ENCODE results near the gene MRPL51. TPM values are rescaled to one million over a fixed set of nuclear protein-coding genes. Genes with fewer than 3 reads are reported as not detected.

Gene MRPL51
- total and polyA plus RNA-seq, 9 of the 15 experiments (the other 6 are each of a cell fraction or from before 2014, with no cell fraction given) = 127 to 727 (median 208) TPM

DNA sequence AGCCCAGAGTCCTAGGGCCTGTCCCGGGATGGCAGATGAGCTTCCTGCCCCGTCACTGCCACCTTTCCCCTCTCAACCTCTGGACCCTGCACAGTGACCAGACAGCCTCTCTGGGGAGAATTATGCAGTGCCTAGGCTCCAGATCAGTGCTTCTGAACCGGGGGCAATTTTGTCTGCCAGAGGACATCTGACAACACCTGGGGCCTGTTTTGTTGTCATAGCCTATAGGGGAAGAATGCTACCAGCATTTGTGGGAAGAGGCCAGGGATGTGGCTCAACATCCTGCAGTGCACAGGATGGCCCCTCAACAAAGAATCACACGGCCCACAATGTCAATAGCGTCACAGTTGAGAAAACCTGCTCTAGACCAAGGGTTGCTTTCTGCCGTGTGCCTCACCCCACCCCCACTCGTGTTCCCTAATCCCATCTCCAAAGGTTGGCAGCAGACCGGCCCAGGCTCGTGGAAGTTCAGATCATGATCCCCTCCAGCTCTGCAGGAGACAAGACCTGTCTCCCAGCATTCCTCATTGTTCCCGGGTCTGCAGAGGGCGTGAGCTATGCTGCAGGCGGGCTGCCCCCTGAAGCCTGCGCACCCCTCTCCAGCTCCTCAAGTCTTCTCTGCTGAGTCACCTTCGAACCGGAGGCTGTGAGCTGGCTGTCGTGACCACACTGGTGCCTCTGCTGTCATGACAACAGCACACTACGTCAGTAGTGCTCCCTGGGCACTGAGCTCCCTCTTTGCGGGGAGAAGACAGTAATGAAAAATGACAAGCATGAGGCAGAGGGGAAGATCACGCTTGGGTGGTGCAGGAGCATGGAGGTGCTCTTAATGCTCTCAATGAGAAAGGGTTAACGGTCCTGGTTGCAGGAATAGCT lies 39.2 kb upstream of the MRPL51 start (continued):
- TF ChIP-seq, protein P1, sequence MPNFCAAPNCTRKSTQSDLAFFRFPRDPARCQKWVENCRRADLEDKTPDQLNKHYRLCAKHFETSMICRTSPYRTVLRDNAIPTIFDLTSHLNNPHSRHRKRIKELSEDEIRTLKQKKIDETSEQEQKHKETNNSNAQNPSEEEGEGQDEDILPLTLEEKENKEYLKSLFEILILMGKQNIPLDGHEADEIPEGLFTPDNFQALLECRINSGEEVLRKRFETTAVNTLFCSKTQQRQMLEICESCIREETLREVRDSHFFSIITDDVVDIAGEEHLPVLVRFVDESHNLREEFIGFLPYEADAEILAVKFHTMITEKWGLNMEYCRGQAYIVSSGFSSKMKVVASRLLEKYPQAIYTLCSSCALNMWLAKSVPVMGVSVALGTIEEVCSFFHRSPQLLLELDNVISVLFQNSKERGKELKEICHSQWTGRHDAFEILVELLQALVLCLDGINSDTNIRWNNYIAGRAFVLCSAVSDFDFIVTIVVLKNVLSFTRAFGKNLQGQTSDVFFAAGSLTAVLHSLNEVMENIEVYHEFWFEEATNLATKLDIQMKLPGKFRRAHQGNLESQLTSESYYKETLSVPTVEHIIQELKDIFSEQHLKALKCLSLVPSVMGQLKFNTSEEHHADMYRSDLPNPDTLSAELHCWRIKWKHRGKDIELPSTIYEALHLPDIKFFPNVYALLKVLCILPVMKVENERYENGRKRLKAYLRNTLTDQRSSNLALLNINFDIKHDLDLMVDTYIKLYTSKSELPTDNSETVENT (CRISPR knock-in tag; IDR thresholded peaks at IDR 0.05) = no peak
- TF ChIP-seq ZNF311 (CRISPR knock-in tag; IDR thresholded peaks at IDR 0.05) (no peak), ZNF79 (CRISPR knock-in tag; IDR thresholded peaks at IDR 0.05; ENCODE audit: low read depth) (no peak), ARID2 (IDR thresholded peaks at IDR 0.05) (no peak), FOXK1 (CRISPR knock-in tag; IDR thresholded peaks at IDR 0.05; ENCODE audit: borderline replicate concordance) (0 out of 2 replicates have a peak, but pooled peaks have one; percentile 24), NR2C2 (CRISPR knock-in tag; IDR thresholded peaks at IDR 0.05) (no peak), NR2C2 (tag; IDR thresholded peaks at IDR 0.05) (peak; percentile 77), ZBED1 (IDR thresholded peaks at IDR 0.05) (peak; percentile 96; the same call in 1 of the 2 replicates), ZC3H8 (IDR thresholded peaks at IDR 0.05) (no peak), ZKSCAN3 (CRISPR knock-in tag; IDR thresholded peaks at IDR 0.05) (no peak), BCOR (IDR thresholded peaks at IDR 0.05) (no peak), CREBBP (IDR thresholded peaks at IDR 0.05; ENCODE audit: low read depth, low read length) (no peak), HIVEP1 (CRISPR knock-in tag; IDR thresholded peaks at IDR 0.05) (no peak)
- TF ChIP-seq, protein P2, sequence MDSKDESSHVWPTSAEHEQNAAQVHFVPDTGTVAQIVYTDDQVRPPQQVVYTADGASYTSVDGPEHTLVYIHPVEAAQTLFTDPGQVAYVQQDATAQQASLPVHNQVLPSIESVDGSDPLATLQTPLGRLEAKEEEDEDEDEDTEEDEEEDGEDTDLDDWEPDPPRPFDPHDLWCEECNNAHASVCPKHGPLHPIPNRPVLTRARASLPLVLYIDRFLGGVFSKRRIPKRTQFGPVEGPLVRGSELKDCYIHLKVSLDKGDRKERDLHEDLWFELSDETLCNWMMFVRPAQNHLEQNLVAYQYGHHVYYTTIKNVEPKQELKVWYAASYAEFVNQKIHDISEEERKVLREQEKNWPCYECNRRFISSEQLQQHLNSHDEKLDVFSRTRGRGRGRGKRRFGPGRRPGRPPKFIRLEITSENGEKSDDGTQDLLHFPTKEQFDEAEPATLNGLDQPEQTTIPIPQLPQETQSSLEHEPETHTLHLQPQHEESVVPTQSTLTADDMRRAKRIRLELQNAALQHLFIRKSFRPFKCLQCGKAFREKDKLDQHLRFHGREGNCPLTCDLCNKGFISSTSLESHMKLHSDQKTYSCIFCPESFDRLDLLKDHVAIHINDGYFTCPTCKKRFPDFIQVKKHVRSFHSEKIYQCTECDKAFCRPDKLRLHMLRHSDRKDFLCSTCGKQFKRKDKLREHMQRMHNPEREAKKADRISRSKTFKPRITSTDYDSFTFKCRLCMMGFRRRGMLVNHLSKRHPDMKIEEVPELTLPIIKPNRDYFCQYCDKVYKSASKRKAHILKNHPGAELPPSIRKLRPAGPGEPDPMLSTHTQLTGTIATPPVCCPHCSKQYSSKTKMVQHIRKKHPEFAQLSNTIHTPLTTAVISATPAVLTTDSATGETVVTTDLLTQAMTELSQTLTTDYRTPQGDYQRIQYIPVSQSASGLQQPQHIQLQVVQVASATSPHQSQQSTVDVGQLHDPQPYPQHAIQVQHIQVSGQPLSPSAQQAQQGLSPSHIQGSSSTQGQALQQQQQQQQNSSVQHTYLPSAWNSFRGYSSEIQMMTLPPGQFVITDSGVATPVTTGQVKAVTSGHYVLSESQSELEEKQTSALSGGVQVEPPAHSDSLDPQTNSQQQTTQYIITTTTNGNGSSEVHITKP (IDR thresholded peaks at IDR 0.05; ENCODE audit: partially characterized antibody) = peak; percentile 60
- TF ChIP-seq, protein P3, sequence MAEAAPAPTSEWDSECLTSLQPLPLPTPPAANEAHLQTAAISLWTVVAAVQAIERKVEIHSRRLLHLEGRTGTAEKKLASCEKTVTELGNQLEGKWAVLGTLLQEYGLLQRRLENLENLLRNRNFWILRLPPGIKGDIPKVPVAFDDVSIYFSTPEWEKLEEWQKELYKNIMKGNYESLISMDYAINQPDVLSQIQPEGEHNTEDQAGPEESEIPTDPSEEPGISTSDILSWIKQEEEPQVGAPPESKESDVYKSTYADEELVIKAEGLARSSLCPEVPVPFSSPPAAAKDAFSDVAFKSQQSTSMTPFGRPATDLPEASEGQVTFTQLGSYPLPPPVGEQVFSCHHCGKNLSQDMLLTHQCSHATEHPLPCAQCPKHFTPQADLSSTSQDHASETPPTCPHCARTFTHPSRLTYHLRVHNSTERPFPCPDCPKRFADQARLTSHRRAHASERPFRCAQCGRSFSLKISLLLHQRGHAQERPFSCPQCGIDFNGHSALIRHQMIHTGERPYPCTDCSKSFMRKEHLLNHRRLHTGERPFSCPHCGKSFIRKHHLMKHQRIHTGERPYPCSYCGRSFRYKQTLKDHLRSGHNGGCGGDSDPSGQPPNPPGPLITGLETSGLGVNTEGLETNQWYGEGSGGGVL (CRISPR knock-in tag; IDR thresholded peaks at IDR 0.05) = no peak
- TF ChIP-seq, protein P4, sequence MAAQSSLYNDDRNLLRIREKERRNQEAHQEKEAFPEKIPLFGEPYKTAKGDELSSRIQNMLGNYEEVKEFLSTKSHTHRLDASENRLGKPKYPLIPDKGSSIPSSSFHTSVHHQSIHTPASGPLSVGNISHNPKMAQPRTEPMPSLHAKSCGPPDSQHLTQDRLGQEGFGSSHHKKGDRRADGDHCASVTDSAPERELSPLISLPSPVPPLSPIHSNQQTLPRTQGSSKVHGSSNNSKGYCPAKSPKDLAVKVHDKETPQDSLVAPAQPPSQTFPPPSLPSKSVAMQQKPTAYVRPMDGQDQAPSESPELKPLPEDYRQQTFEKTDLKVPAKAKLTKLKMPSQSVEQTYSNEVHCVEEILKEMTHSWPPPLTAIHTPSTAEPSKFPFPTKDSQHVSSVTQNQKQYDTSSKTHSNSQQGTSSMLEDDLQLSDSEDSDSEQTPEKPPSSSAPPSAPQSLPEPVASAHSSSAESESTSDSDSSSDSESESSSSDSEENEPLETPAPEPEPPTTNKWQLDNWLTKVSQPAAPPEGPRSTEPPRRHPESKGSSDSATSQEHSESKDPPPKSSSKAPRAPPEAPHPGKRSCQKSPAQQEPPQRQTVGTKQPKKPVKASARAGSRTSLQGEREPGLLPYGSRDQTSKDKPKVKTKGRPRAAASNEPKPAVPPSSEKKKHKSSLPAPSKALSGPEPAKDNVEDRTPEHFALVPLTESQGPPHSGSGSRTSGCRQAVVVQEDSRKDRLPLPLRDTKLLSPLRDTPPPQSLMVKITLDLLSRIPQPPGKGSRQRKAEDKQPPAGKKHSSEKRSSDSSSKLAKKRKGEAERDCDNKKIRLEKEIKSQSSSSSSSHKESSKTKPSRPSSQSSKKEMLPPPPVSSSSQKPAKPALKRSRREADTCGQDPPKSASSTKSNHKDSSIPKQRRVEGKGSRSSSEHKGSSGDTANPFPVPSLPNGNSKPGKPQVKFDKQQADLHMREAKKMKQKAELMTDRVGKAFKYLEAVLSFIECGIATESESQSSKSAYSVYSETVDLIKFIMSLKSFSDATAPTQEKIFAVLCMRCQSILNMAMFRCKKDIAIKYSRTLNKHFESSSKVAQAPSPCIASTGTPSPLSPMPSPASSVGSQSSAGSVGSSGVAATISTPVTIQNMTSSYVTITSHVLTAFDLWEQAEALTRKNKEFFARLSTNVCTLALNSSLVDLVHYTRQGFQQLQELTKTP (IDR thresholded peaks at IDR 0.05; ENCODE audit: low read depth in 1 of 2, partially characterized antibody in 2 of 2) = no peak
